Subcutaneous abdominal adipose tissue (tissue), 5 donors: ENCODE data around the gene SLC15A5.

Experiments
- H3K27ac ChIP-seq: one replicate; pipeline ENCODE4 v1.7.0; 2013; ENCODE audit warnings: low read depth, mild to moderate bottlenecking, inconsistent platforms, low read length, moderate library complexity
- H3K27me3 ChIP-seq, 5 donors: one replicate each; pipeline ENCODE4 v1.7.0; 2013; ENCODE audit warnings: low read length in 5 of 5, inconsistent platforms in 1 of 5; ENCODE audit not compliant: control insufficient read depth in 5 of 5, insufficient read depth in 4 of 5
- H3K36me3 ChIP-seq, 5 donors: one replicate each; pipeline ENCODE4 v1.7.0; 2013; ENCODE audit warnings: low read length in 5 of 5; ENCODE audit not compliant: control insufficient read depth in 5 of 5, insufficient read depth in 5 of 5
- H3K4me1 ChIP-seq, 5 donors: one replicate each; pipeline ENCODE4 v1.7.0; 2013; ENCODE audit warnings: low read length in 5 of 5, mild to moderate bottlenecking in 3 of 5, moderate library complexity in 1 of 5; ENCODE audit not compliant: control insufficient read depth in 5 of 5, insufficient read depth in 5 of 5
- H3K4me3 ChIP-seq, 5 donors: one replicate each; pipeline ENCODE4 v1.7.0; 2013; ENCODE audit warnings: low read length in 5 of 5, low read depth in 1 of 5
- H3K9ac ChIP-seq, 5 donors: one replicate each; pipeline ENCODE4 v1.7.0; 2013; ENCODE audit warnings: low read length in 5 of 5, mild to moderate bottlenecking in 4 of 5, moderate library complexity in 3 of 5
- H3K9me3 ChIP-seq, 5 donors: one replicate each; pipeline ENCODE4 v1.7.0; 2013; ENCODE audit warnings: low read length in 5 of 5; ENCODE audit not compliant: control insufficient read depth in 5 of 5
- donor health status: healthy.
- donor health status: healthy.
- donor health status: healthy.
- donor health status: healthy.
- donor health status: healthy.

Gene SLC15A5

GRCh38 chr12:16277585-16277984 is at the start of gene SLC15A5:
Gene SLC15A5 (minus strand): TSS chr12:16277685. CDS start chr12:16277685, 0 bp downstream.
- Histone ChIP-seq H3K36me3 (no peaks in the 10 kb centered on the region), H3K4me3 (no peak within 1 kb of the TSS), H3K27me3 (no peaks in the 10 kb centered on the region), H3K9ac (no peak within 1 kb of the TSS), H3K27ac (no peak within 1 kb of the TSS), H3K9me3 (no peaks in the 10 kb centered on the region), H3K4me1 (peaks cover 0 to 10% (median 4%) of the 10 kb centered on the region in 5 donors)

- Histone ChIP-seq H3K9me3 (peaks cover 0 to 10% (median 0%) of the 10 kb centered on the region in 5 donors), H3K4me3 (no peak overlapping the region), H3K27ac (no peak overlapping the region), H3K27me3 (no peaks in the 10 kb centered on the region), H3K4me1 (no peaks in the 10 kb centered on the region), H3K36me3 (no peaks in the 10 kb centered on the region), H3K9ac (no peak overlapping the region)
Observed at GRCh38 chr12:16325426-16325825, 47.9 kb upstream of the SLC15A5 start.

- Histone ChIP-seq H3K4me1 (no peaks in the 10 kb centered on the region), H3K27me3 (no peaks in the 10 kb centered on the region), H3K4me3 (no peak overlapping the region), H3K27ac (no peak overlapping the region), H3K9ac (no peak overlapping the region), H3K36me3 (no peaks in the 10 kb centered on the region), H3K9me3 (peaks cover 0 to 10% (median 0%) of the 10 kb centered on the region in 5 donors)
Observed at GRCh38 chr12:16324772-16325171, 47.3 kb upstream of the SLC15A5 start.

GRCh38 chr12:16324272-16324671 is 46.8 kb upstream of the SLC15A5 start:
- Histone ChIP-seq H3K9me3 (peaks cover 0 to 10% (median 0%) of the 10 kb centered on the region in 5 donors), H3K4me3 (no peak overlapping the region), H3K27ac (no peak overlapping the region), H3K9ac (no peak overlapping the region), H3K27me3 (no peaks in the 10 kb centered on the region), H3K36me3 (no peaks in the 10 kb centered on the region), H3K4me1 (no peaks in the 10 kb centered on the region)

GRCh38 chr12:16323638-16324037 is 46.2 kb upstream of the SLC15A5 start:
- H3K9me3 ChIP-seq = peaks cover 0 to 10% (median 0%) of the 10 kb centered on the region in 5 donors
- H3K4me1 ChIP-seq = no peaks in the 10 kb centered on the region
- no peaks in the 10 kb centered on the region for H3K36me3 ChIP-seq
- H3K27ac ChIP-seq = no peak overlapping the region
- no peak overlapping the region for H3K4me3 ChIP-seq
- no peaks in the 10 kb centered on the region for H3K27me3 ChIP-seq
- no peak overlapping the region for H3K9ac ChIP-seq

GRCh38 chr12:16323010-16323409 is 45.5 kb upstream of the SLC15A5 start:
- no peaks in the 10 kb centered on the region for H3K4me1 ChIP-seq
- H3K27ac ChIP-seq = no peak overlapping the region
- H3K27me3 ChIP-seq = no peaks in the 10 kb centered on the region
- no peak overlapping the region for H3K4me3 ChIP-seq
- no peaks in the 10 kb centered on the region for H3K36me3 ChIP-seq
- no peak overlapping the region for H3K9ac ChIP-seq
- H3K9me3 ChIP-seq = peaks cover 0 to 4% (median 0%) of the 10 kb centered on the region in 5 donors

GRCh38 chr12:16310934-16311333 is 33.4 kb upstream of the SLC15A5 start:
- Histone ChIP-seq H3K36me3 (no peaks in the 10 kb centered on the region), H3K9ac (no peak overlapping the region), H3K9me3 (peaks cover 0 to 12% (median 7%) of the 10 kb centered on the region in 5 donors), H3K4me1 (no peaks in the 10 kb centered on the region), H3K27ac (no peak overlapping the region), H3K27me3 (no peaks in the 10 kb centered on the region), H3K4me3 (no peak overlapping the region)

GRCh38 chr12:16307856-16308475 is 30.5 kb upstream of the SLC15A5 start:
- Histone ChIP-seq H3K27ac (no peak overlapping the region), H3K36me3 (no peaks in the 10 kb centered on the region), H3K9me3 (peaks cover 0 to 12% (median 7%) of the 10 kb centered on the region in 5 donors), H3K4me1 (no peaks in the 10 kb centered on the region), H3K4me3 (no peak overlapping the region), H3K9ac (no peak overlapping the region), H3K27me3 (no peaks in the 10 kb centered on the region)

GRCh38 chr12:16303939-16304338 is 26.5 kb upstream of the SLC15A5 start:
- no peaks in the 10 kb centered on the region for H3K27me3 ChIP-seq
- H3K36me3 ChIP-seq = no peaks in the 10 kb centered on the region
- no peak overlapping the region for H3K27ac ChIP-seq
- H3K4me3 ChIP-seq = no peak overlapping the region
- peaks cover 0 to 22% (median 11%) of the 10 kb centered on the region in 5 donors for H3K4me1 ChIP-seq
- H3K9me3 ChIP-seq = peaks cover 0 to 2% (median 0%) of the 10 kb centered on the region in 5 donors
- no peak overlapping the region for H3K9ac ChIP-seq

- Histone ChIP-seq H3K27me3 (no peaks in the 10 kb centered on the region), H3K4me1 (peaks cover 0 to 22% (median 15%) of the 10 kb centered on the region in 5 donors), H3K4me3 (no peak overlapping the region), H3K9me3 (no peaks in the 10 kb centered on the region), H3K9ac (no peak overlapping the region), H3K36me3 (no peaks in the 10 kb centered on the region), H3K27ac (peak overlapping the region; percentile 83)
Observed at GRCh38 chr12:16300736-16301135, 23.3 kb upstream of the SLC15A5 start.
